Hippocampal formation (tissue), 2 donors: Measurements from ENCODE around the gene ADGRG1.

Experiments
- DNase-seq, 2 donors: peaks; one replicate each; lab custom pipeline; 2025; lab: John Stamatoyannopoulos, UW

ADGRG1 gene

GRCh38 chr16:57620335-57621231 lies 7.8 kb upstream of the ADGRG1 start:
- no peak for DNase-seq

GRCh38 chr16:57621521-57622271 lies 6.7 kb upstream of the ADGRG1 start:
- no peak for DNase-seq

- DNase-seq = no peak
These were observed 5.8 kb upstream of the ADGRG1 start for GRCh38 chr16:57622361-57623250.

- peak; percentile 76 to 85 for DNase-seq
These were observed 5.0 kb upstream of the ADGRG1 start for GRCh38 chr16:57623251-57624043.

GRCh38 chr16:57624044-57624688 lies 4.3 kb upstream of the ADGRG1 start:
- no peak for DNase-seq

GRCh38 chr16:57624806-57625500 lies 3.5 kb upstream of the ADGRG1 start:
- DNase-seq = peak; percentile 75 to 80

- DNase-seq = peak in 1 of 2 donors; percentile 38
These were observed 1.8 kb upstream of the ADGRG1 start for GRCh38 chr16:57626420-57627170.

GRCh38 chr16:57627184-57627871 lies 1.1 kb upstream of the ADGRG1 start:
- DNase-seq = no peak

- no peak for DNase-seq
These were observed 408 bp downstream of the ADGRG1 start for GRCh38 chr16:57628783-57629293.

GRCh38 chr16:57629516-57630406 lies 1.3 kb downstream of the ADGRG1 start:
- no peak for DNase-seq

- no peak for DNase-seq
These were observed 2.0 kb downstream of the ADGRG1 start for GRCh38 chr16:57630407-57630797.

- peak; percentile 49 to 56 for DNase-seq
These were observed 2.8 kb downstream of the ADGRG1 start for GRCh38 chr16:57630931-57631845.

- no peak for DNase-seq
These were observed 4.1 kb downstream of the ADGRG1 start for GRCh38 chr16:57632568-57632967.

- no peak for DNase-seq
These were observed 5.1 kb downstream of the ADGRG1 start for GRCh38 chr16:57633383-57634064.

- no peak for DNase-seq
These were observed 5.7 kb downstream of the ADGRG1 start for GRCh38 chr16:57634171-57634570.
